GM15510 (cell line): Measurements from ENCODE around the gene ARFGAP1.

ENCODE experiments used
- POLR2A ChIP-seq: IDR thresholded peaks from 3 replicates; pipeline ENCODE4 v1.6.1; 2011; ENCODE audit warnings: borderline replicate concordance; ENCODE audit not compliant: insufficient read length; ENCODE audit errors: extremely low read depth

ARFGAP1 gene

DNA sequence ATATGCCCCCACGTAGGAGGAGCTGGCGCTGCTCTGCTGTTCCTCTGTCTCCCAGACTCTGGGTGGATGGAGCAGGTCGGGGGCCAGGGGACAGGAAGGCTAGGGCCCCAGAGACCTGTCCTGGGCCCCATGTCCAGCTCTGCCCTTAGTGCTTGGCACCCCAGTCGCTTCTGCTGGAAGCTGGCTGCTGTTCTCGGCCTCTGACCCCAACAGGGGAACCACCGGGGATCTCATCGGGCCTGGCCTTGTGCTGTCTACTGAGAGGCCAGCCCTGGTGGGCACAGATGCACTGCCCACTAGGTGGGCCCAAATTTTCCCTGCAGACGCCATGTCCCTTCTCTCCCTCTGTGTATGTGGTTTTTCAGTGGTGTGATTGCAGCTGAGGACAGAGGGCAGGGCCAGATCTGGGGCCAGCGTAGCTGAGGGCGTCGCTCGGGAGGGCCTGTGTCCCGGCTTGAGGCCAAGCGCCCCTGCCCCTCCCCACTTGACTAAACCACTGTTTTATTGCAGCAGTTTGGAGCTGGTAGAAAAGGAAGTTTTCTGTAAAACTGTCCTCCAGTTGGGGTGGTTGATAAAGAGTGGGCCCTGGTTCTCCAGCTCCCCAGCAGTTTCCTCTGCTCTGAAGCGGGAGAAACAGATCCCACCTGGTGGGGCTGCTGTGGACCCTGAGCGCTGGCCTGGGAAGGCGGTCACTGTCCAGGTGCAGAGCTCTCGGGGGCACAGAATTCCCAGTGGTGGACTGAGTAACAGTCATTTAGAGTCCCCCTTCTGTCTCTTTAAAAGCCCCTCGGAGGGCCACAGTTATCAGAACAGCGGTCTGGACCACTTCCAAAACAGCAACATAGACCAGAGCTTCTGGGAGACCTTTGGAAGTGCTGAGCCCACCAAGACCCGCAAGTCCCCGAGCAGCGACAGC lies 14.4 kb downstream of the ARFGAP1 start:
- TF ChIP-seq POLR2A, result no peak

DNA sequence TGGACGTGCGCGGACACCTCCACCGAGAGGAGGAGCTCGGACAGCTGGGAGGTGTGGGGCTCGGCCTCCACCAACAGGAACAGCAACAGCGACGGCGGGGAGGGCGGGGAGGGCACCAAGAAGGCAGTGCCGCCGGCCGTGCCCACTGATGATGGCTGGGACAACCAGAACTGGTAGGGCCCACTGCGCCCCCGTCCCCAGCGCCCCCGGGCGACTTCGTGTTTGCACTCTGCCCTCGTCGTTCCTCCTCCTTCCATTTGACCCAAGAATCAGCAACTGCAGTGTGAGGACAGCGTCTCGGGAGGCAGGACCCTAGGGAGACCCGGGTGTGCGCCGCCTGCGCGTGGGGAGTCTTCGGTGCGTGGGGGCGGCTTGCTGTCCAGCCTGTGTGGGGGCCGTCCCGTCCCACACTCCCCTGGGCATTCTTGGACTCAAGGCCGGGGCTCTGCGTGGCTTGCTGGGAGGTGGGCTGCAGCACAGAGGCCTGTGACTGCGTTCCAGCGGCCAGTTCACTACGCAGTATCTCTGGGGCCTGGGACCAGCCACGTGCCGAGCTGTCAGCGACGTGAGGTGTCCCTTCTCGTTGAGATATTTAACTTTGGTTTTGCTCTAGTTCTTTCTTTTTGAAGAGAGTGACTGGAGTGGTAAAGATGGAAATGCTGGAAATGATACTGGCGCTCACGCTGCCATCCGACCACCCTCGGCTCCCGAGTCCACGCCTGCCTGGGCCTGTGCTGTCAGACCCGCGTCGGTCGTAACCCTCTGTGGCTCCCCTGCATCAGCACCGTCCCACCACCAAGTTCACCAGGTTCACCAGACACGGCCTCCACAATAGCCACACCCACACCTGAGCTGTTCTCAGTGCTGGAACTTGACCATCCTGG lies 15.3 kb downstream of the ARFGAP1 start:
- no peak for TF ChIP-seq POLR2A

DNA sequence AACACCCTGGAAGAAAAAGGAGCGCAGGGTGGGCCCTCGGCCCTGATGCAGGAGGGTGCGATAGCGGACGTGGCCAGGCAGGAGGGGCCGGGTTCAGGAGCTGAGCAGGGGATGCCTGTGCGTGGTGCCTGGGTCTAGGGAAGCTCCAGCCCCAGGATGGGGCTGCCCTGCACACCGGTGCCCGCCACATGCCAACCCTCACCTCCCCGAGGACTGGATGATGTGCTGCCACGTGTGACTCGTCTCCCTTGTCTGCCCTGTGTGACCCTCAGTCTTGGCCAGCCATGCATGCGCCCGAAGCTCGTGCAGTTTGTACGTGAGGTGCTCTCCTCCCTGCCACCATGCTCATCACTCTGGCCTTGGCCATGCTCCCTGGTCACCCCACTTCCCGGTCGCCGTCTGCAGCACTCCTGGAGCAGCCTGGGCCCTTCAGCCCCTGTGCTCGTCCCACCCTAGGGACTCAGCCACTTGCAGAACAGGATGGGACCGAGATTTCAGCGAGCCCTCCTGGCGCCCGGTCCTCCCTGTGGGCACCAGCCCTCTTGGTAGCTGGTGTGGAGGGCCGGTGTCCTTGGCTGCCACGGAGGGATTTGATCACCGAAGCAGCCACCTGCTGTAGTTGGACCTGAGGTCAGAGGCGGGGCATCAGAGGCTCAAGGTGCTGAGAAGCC lies 16.1 kb downstream of the ARFGAP1 start:
- no peak for TF ChIP-seq POLR2A

DNA sequence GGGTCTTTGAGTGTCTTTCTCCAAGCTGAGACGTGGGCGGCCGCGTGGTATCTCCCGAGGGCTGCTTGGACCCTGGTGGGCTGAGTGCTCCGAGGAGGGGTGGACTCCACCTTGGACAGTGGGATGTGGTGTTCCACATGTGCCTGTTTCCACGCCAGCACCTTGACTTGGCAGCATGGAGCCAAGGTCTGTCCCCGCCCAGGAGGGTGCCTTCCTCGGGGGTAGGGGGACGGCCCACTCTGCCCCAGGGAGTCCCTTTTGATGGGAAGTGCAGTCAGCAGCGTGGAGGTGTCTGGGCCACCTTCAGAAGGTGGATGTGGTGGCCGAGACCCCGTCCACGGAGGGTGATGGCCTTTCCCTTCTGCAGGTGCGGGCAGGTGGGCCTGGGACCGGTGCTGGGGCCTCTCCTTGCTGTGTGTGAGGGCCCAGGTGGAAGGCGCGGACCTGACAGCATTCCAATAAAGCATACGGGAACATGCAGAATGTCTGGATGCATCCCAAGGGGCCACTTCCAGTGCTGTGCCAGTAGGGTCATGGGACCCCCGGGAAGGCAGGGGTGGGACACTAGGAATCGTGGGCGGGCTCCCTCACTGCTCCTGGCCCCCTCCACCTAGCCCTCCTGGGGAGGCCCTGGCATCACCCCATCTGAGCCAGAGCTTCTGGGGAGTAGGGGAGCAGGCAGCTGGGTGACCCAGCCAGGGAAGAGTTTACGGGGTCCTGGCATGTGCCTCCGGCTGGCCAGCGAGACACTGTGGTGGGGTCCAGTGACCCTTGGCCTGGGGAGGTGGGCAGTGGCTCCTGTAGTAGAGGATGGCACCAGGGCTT lies 16.9 kb downstream of the ARFGAP1 start:
- TF ChIP-seq POLR2A, result no peak

DNA sequence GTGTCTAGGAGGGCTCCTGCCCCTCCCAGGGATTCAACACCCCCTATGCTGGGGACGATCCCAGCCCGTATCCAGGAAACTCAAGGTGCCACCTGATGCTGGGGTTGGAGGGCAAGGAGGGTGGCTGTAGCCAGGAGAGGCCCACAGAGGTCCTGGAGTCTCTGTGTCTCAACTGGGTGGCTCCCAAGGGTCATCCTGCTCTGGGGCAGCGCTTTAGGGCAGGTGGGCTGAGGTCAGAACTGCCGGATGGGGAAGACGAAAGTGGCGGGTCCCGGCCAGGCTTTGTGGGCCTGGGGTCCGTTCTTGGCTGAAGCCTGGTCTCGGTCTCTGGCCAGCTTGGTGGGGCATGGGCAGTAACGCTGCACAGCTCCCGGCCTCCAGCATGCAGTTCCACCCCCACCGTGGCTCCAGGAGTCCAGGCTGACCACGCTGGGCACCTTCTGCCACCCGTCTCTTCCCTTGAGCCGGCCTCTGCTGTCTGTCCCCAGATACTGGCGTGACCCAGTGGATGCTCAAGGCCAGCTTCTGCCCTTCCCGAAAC lies 17.6 kb downstream of the ARFGAP1 start:
- TF ChIP-seq POLR2A, result no peak

DNA sequence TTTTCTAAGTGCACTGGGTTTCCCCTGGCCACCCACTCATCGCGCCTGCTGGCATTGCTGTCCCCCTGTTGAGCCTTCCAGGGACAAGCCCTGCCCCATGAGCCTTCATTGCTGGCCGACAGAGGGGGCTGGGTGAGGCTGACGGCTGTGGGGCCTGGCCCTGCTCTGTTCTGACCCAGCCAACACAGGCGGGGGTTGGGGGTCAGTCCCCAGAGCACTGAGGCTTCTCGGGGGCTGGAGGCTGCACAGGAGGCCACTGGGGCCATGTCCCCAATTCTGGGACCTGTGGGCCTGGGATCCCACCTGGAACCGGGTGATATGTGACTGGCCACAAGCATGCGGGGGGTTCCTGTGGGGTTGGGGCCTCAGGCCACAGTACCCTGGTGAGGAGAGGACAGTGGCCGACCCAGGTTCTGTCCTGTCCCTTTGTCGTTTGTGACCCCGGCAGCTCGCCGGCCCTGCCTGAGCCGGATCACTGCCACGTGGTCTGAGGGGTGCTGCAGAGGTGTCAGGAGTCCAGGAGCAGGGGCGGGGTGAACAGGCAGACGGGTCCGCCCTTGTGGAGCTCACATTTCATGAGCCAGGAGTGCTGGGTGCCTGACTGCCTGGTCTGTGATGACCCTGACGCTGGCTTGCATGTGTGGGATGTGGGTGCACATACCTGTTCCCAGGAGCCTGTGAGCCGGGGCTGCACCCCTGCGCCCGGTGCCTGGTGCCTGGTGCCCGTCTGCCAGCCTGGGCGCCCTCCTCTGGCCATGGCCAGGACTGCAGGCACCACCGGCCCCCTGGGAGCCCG lies 18.3 kb downstream of the ARFGAP1 start:
- no peak for TF ChIP-seq POLR2A

DNA sequence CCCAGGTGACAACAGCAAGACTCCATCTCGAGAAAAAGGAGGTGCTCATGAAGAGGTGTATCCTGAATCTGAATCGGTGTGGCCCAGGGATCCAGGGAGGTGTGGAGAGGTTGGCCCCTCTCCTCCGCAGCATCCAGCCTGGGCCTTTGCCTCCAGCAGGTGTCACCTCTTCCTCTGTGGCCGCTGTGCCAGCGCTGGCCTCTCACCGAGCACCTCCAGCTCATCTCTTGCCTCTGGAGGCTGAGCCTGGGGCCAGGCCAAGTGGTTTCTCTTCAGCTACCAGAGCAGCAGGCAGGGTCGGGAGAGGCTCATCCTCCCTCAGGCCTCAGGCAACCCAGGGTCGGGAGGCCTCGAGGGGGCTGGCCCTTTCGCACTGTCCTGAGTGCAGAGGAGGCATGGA lies 19.2 kb downstream of the ARFGAP1 start:
- TF ChIP-seq POLR2A, result no peak

DNA sequence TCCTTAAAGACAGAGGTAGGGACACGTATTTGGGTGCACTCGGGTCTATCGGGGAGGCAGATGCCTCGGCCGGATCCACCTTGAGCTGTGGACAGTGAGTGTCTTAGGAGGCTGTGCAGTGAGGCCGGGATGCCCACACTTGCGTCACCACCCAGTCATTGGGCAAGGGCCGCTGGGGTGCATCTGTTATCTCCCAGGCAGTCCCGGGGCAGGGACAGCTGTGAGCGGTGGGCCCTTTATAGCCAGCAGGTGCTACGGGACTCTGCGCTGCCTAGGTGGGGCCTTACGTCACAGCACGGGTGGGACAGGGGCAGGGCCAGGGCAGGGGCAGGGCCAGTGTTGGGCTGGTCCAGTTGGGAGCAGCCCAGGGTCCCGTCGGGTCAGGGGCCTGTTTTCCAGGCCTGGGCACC lies 19.7 kb downstream of the ARFGAP1 start:
- TF ChIP-seq POLR2A, result no peak

DNA sequence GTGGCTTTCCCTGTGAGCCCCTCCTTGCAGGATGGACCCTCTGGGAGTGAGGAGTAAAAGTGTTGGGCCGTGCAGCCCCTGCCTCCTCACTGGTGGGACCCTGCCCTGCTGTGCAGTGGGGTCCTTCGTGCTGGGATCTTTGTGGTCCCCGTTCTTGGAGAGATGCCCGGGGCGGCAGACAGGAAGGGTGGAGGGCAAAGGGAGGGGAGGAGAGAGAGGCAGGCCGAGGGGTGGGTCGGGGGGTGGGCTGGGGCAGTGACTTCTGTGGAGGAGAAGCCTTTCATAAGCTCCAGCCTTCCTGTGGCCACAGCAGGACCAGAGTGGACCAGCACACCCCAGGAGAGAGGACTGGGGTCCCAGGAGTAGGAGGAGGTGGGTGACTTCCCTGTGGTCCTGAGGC lies 20.3 kb downstream of the ARFGAP1 start, which contains the start of gene COL20A1:
Gene COL20A1, plus strand, starts transcription at position 283 of the 400 bp plus-strand sequence. CDS start 1,922 bp downstream, outside the sequence.
- TF ChIP-seq POLR2A, result no peak

DNA sequence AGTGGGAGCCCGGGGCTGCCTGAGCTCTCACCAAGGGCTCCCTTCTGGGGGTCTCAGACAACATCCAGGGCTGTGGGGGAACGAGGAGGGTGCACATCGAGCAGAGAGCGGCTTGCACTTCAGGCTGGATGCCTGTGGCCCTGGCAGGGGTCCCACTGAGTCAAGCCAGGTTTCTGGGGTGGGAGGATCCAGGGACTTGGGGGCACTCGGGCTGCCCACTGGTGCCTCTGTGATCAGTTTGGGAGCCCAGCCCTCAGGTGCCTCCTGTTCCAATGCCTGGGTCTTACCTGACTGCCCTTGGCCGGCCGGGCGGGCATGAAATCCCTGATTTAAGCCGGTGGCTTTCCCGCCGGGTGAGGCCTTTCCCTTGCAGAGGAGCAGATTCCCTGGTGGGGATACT lies 20.8 kb downstream of the ARFGAP1 start:
- no peak for TF ChIP-seq POLR2A

DNA sequence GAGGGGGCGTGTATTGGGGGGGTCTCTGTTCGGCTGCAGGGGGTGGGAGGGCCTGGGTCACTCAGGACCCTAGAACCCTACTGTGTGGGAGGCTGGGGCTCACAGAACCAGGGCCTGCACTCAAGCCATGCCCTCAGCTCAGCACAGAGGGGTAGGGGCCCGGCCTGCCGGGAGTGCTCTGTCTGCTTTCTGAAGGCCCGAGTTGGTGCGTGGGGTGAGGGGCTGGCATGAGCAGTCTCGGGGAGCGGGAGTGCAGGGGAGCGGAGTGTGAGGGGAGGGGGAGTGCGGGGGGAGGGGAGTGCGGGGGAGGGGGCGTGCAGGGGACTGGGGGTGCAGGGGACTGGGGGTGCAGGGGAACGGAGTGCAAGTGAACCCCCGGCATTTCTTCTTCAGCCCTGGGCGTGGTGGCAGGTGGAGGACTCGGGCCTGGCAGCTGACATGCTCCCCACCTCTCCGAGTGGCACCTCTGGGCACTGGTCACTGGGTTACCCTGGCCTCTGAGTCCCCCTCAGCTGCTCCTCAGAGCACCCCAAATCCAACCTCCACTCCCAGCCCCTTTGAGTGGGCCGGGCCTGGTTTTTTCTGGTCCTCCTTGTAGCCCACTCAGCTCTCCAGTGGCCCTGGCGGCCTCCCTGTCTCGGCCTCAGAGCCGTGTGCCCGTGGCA lies 21.4 kb downstream of the ARFGAP1 start:
- no peak for TF ChIP-seq POLR2A

DNA sequence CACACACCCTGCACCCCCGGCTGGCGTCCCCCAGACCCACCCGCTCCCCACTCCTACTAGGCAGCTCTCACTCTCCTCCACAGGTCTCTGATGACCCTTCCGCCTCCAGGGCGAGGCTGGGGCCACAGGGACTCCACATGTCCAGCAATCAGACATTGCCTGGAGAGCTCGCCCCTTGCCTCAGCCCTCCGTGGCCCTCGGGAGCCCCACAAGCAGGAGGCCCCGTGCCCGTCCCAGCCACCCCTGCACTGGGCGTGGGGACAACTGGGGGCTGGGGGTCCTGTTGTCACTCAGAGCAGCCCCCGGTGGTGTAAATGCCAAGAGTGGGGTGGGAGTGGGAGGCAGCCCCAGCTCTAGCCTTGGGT lies 21.9 kb downstream of the ARFGAP1 start:
- no peak for TF ChIP-seq POLR2A
